HG03159 (cell line): ENCODE measurements around the gene ADAMTSL2.

ENCODE experiments used
- ATAC-seq: cut with Tn5 transposase; IDR thresholded peaks from one replicate; pipeline ENCODE4 v1.9.1; 2021; ENCODE audit warnings: mild to moderate bottlenecking, moderate library complexity; ENCODE audit not compliant: unreplicated experiment

Gene ADAMTSL2

DNA sequence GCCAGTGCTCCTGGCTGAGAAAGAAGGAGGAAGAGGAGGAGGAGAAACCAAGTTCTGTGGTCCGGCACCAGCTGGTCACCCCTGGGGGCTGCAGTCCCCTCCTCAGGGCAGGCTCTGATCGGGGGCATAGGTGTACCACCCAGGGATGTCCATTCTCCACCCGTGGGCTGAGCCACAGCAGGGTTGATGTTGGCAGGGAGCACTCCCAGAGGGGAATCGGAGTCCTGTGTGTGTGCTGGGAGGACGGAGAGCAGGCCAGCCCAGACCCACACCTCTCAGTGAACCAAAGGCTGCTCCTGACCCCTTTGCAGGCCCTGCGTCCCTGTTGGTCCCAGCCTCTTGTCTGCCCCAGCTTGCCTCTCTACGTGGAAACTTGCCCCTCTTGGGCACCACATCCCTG lies 4.6 kb upstream of the ADAMTSL2 start:
- no peak for ATAC-seq

GRCh38 chr9:133531293-133531692 lies 3.2 kb upstream of the ADAMTSL2 start:
- no peak for ATAC-seq

GRCh38 chr9:133532937-133533668 lies 1.4 kb upstream of the ADAMTSL2 start:
- no peak for ATAC-seq

GRCh38 chr9:133533857-133534256 lies 647 bp upstream of the ADAMTSL2 start:
- no peak for ATAC-seq

GRCh38 chr9:133535306-133535877 lies 888 bp downstream of the ADAMTSL2 start:
- no peak for ATAC-seq

DNA sequence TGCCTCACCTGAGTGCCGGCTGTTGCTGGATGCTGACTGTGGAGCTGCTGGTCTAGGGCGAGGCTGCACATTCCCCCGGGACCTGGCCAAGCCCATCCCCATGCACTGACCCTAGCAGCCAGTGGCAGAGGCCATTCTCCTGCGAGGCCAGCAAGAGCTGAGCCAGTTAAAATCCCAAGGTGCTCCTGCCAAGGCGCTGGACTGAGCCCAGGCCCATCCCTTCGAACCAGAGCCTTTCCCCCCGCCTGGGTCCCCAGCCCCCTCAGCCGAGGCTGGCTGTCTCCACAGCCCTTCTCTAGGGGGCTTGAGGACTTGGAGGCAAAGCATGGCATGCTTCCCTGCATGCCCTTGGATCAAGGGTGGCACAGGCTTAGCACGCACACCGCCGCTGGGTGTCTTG lies 1.6 kb downstream of the ADAMTSL2 start:
- no peak for ATAC-seq

DNA sequence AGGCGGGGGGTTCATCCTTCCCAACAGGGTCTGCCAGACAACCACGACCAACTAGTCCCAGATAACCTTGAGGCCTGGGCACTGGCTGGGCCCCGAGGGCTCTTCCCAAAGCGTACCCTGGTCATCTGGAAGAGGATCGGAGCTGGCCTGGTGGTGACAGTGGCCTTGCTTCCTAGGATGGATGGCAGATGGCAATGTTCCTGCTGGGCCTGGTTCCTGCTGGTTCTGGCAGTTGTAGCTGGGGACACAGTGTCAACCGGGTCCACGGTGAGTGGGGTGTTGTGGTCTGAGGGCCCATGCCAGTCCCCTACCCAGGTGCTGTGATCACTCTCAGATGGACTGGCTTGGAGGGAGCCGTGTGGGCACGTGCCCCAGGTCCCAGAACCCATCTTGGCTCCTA lies 2.0 kb downstream of the ADAMTSL2 start:
- no peak for ATAC-seq

- ATAC-seq: no peak
These were observed 2.8 kb downstream of the ADAMTSL2 start for GRCh38 chr9:133537257-133537656.

DNA sequence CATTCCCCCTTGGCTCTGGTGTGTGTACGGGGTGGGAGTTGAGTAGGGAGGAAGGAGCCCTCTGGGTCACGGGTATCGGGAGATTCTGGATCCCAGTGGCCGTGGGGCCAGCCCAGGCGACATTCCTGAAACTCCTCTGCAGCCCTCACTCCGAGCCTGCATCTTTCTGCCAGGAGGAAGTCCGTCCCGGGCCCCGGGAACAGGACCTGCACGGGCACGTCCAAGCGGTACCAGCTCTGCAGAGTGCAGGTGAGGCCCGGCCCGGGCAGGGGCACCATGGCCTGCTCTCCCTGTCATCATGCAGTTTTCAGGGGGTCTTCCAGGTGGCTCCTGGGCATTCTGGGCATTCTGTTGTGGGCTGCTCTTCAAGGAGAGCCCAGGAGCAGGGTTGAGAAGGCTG lies 3.7 kb downstream of the ADAMTSL2 start:
- ATAC-seq: no peak

DNA sequence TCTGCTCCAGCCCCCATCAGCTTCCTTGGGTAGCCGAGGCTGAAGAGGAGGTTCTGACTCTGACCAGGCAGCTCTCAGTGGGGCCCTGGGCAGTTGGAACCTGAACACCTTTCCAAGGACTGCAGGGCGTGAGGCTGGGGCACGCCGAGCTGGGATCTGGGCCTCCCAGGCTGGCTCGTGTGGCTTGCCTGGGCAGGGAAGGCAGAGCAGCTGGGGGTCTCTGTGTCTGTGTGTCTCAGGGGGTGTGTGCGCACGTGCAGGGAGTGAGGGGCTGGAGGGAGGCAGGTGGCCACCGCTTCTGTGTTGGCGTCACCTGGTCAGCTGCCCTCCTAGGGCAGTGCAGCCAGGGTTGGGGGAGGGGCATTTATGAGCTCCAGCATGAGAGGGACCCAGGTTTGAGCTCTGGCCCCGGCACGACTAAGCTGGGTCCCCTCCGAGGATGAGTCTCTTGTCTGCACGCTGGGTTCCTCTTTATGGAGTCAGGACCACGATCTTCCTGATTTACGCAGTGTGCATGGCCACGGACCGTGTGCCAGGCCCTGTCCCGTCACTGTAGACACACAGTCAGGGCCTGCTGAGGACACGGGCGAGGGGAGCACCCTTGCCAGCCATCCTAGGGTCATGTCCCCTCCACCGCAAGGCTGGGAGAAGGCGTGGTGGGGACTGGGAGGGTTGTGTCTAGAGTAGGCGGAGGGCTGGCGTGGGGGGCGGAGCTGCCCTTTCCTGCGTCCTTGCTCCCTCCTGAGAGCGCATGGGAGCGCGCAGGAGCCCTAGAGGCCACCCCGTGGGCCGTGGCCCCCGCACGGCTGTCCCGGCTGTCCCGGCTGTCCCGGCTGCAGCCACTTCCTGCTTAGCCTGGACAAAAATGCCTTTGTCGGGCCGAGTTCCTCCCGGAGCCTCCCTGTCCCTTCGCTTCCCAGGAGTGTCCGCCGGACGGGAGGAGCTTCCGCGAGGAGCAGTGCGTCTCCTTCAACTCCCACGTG lies 4.6 kb downstream of the ADAMTSL2 start:
- ATAC-seq: no peak

GRCh38 chr9:133539991-133540697 lies 5.6 kb downstream of the ADAMTSL2 start:
- ATAC-seq: no peak

- no peak for ATAC-seq
These were observed 6.2 kb downstream of the ADAMTSL2 start for GRCh38 chr9:133540698-133541025.

DNA sequence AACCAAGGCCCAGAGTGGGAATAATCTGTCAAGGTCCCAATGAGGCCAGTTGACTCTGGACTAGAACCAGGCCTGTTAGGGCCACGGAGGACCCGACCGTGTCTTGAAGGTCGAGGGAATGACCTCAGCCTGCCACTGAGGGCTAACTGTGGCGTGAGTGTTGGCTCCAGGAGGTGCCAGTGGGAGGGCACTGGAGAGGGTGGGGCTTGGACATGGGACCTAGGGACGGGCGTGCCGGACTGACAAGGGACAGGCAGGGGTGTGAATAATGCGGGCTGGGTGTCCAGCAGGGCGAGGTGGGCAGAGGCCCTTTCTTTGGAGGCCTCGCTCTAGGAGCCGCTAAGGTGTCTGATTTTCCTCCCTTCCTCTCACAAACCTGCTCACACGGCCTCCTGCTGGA lies 7.5 kb downstream of the ADAMTSL2 start:
- ATAC-seq: no peak

- ATAC-seq: no peak
These were observed 9.4 kb downstream of the ADAMTSL2 start for GRCh38 chr9:133543772-133544467.

DNA sequence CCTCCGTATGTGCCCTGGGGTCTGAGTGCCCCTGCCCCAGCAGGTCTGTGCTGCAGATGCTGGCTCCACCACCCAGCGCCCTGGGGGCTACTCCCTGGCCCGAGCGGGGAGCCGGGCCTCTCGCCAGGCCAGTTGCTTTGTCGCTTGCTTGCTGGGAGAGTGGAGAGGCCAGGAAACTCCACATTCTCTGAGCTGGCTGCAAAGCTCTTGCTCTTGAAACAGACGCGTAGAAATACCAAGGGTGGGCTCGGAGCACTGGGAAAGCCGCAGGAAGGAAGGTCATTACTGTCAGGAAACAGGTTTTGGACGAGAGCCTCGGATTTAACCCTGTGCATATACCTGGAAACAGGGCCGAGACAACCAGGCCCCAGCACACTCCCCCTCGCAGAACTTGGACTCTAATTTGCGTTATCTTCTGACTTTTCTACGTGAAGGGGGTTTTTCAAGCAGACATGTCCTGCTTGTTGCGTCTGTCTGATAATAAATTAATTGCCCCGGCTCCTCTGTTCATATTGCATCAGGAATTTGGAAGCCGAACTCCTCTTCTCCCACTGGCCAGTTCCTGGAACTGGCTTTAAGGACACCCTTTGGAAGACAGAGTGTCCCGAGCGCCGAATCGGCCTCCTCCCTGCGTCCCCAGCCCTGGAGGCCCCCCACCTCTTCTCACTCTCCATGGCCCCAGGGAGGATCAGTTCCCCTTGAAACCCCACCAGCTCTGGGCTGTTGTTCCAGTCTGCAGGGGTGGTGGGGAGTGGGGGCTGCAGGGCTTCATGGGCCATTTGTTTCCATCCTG lies 11.2 kb downstream of the ADAMTSL2 start:
- no peak for ATAC-seq

GRCh38 chr9:133546287-133546680 lies 11.8 kb downstream of the ADAMTSL2 start:
- no peak for ATAC-seq

DNA sequence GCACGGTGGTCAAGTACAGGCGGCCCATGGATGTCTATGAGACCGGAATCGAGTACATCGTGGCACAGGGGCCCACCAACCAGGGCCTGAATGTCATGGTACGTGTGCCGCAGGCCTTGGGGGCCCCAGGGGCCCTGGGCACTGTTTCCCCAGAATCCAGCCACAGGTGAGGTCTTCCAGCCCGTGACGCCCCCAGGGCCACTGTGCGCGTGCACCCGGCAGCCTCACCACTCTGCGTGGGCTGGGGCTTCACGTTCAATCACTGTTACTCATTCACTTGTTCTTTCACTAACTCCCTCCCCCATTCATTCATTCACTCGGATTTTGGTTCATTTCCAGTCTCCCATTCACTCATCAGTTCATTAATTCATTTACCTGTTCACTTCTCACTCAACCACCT lies 12.6 kb downstream of the ADAMTSL2 start:
- no peak for ATAC-seq

DNA sequence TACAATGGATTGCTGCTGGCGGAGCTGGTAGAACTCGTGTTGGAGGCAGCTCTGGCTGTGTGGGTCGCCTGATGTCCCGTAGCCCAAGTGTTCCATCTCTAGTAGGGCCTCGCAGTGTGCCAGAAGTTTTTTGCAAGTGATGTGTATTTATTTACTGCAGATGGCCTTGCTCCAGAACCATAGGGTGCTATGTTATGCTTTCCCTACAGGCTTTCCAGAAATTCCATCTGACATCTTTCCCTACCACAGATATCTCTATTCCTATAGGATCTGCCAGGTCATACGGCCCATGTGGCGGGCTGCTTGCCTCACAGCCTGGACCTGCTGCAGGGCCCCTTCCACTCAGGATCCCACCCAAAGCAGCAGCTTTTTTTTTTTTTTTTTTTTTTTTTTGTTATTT lies 16.9 kb downstream of the ADAMTSL2 start:
- ATAC-seq: no peak

DNA sequence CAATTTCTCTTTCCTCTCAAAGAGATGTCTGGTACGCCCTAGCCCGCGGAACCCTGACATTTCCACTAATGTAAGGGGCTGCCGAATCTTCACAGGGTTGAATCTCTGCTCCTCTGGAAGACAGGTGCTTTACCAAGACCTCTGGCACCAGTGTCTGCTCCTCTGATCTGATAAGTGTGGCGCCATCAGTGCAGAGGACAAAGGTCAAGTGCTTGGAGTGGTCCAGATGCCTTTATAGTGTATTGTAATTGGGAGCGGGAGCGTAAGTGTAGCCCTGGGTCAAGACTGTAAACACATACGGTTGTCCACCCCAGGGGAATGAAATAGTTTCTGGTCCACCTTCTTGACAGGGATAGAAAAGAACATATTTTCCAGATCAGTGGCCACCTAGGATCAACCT lies 17.7 kb downstream of the ADAMTSL2 start:
- ATAC-seq: no peak

GRCh38 chr9:133553123-133553522 lies 18.6 kb downstream of the ADAMTSL2 start:
- ATAC-seq: no peak
